Thymus (tissue), 11 donors: ENCODE results near the gene LYPD5. TPM values are rescaled to one million over a fixed set of nuclear protein-coding genes. Genes with fewer than 3 reads are reported as not detected.
A peak's percentile ranks its signal among the peaks of the same experiment; 100 is the strongest.
"Not testable (repeated sequence)": the region's sequence is repeated elsewhere in the genome, so short reads cannot be mapped to it uniquely, and the experiment has no call there.

ENCODE experiments used
- DNase-seq, 9 donors: peaks; one replicate each; pipeline ENCODE4 v3.0.0-alpha.2; 2013; ENCODE audit warnings: low spot score in 9 of 9, low read depth in 6 of 9, missing footprints in 1 of 9
- H3K27ac ChIP-seq, 2 donors: one replicate each; pipeline ENCODE4 v1.5.1; 2013; ENCODE audit warnings: control low read depth in 1 of 2, low read depth in 1 of 2, low read length in 1 of 2, mild to moderate bottlenecking in 1 of 2, moderate library complexity in 1 of 2
- H3K27me3 ChIP-seq, 2 donors: one replicate each; pipeline ENCODE4 v1.5.1; 2013; ENCODE audit warnings: low read length in 1 of 2; ENCODE audit not compliant: control insufficient read depth in 2 of 2, insufficient read depth in 1 of 2
- H3K36me3 ChIP-seq, 2 donors: one replicate each; pipeline ENCODE4 v1.5.1; 2013; ENCODE audit warnings: low read length in 1 of 2, mild to moderate bottlenecking in 1 of 2, moderate library complexity in 1 of 2; ENCODE audit not compliant: control insufficient read depth in 2 of 2, insufficient read depth in 2 of 2
- H3K4me1 ChIP-seq, 2 donors: one replicate each; pipeline ENCODE4 v1.5.1; 2013; ENCODE audit warnings: low read length in 2 of 2; ENCODE audit not compliant: control insufficient read depth in 2 of 2, insufficient read depth in 2 of 2
- H3K4me3 ChIP-seq, 2 donors: one replicate each; pipeline ENCODE4 v1.5.1; 2013; ENCODE audit warnings: low read length in 2 of 2, control low read depth in 1 of 2, mild to moderate bottlenecking in 1 of 2
- H3K9me3 ChIP-seq, 2 donors: one replicate each; pipeline ENCODE4 v1.5.1; 2013; ENCODE audit warnings: low read length in 1 of 2, mild to moderate bottlenecking in 1 of 2; ENCODE audit not compliant: control insufficient read depth in 2 of 2, insufficient read depth in 1 of 2
- WGBS: extraction: QIAGEN DNeasy Blood & Tissue Kit; methylation state at CpG from one replicate; pipeline ENCODE4 v1.1.7; 2013; 5-methylcytosine and 5-hydroxymethylcytosine counted together
- polyA plus RNA-seq: library from polyadenylated mRNA; stranded (reverse); fragments of 200-250 nt; gene quantifications from one replicate; pipeline ENCODE4 v1.2.3, GENCODE V29; 2013
- total RNA-seq: library from RNA; stranded (reverse); fragments of 120-200 nt; gene quantifications from one replicate; pipeline ENCODE4 v1.2.4, GENCODE V29; 2013
- donor health status: healthy.

LYPD5 gene
- total and polyA plus RNA-seq, 2 donors: 1.7 to 3.2 TPM

DNA sequence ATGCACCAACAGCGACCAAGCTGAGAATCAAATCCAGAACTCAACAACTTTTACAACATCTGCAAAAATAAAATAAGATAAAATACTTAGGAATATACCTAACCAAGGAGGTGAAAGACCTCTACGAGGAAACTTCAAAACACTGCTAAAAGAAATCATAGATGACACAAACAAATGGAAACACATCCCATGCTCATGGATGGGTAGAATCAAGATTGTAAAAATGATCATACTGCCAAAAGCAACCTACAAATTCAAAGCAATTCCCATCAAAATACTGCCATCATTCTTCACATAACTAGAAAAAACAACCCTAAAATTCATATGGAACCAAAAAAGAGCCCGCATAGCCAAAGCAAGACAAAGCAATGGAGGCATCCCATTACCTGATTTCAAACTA lies 21.6 kb upstream of the LYPD5 start:
- H3K4me1 ChIP-seq: peaks cover 7 to 16% of the 10 kb centered on the region in 2 donors
- not testable (repeated sequence) for H3K4me3 ChIP-seq, H3K9me3 ChIP-seq, H3K36me3 ChIP-seq, DNase-seq, H3K27ac ChIP-seq
- 87% methylated on average over 3 of the region's 3 CpGs for WGBS
- H3K27me3 ChIP-seq: peaks cover 12 to 23% of the 10 kb centered on the region in 2 donors

DNA sequence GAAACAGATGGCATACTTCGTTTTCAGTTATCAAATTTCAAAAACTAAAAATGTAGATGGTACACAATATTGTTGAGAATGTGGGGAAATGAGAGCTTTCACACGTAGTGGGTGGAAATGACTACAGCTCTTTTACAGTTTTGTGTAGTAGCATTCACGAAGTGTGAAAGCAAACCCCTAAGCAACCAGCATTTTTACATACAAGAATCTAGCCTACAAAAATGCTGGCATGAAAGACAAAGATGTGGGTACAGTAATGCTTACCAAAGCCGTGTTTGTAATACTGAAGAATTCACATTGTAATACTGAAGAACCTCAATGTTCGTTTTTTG lies 18.6 kb upstream of the LYPD5 start:
- Histone ChIP-seq H3K27me3 (peaks cover 12 to 23% of the 10 kb centered on the region in 2 donors), H3K36me3 (no peaks in the 10 kb centered on the region)
- no peak for DNase-seq

DNA sequence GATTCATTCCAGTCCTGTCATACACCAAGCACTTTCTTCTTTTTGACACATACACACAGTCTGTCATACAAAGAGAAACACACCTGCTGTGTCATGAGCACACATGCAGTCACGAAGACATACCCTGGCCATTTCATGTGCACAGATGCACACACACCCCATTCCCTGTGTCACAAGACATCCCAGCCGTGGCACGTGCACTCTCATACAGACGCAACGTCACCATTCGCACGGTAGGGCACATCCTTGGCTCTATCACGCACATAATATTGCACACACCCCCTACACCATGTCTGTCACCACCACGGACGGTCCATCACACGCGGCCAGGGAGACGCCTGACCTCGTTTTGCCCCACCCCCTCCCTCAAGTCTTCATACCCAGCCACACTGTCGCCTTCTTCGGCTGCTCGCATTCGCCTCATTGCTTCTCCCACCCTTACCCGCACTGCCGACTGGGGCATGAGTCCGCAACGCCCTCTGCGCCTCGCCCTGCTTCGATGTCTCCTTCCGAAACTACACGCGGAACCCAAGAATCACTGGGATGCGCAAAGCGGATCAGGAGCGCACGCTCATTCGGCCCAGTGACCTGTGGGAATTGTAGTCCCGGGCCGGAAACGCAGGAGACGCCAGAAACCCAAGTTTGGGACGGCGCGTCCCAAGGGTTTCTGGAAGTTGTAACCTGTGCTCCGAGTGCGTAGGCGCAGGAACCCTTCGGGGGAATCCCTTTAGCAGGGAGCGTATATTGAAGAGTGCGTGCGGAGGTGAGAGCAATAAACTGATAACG lies 18.0 kb upstream of the LYPD5 start:
- no peak for DNase-seq
- Histone ChIP-seq H3K27me3 (peaks cover 12 to 23% of the 10 kb centered on the region in 2 donors), H3K4me1 (peaks cover 0 to 7% of the 10 kb centered on the region in 2 donors), H3K9me3 (peaks cover 0 to 5% of the 10 kb centered on the region in 2 donors), H3K36me3 (no peaks in the 10 kb centered on the region), H3K27ac (no peak overlapping the region), H3K4me3 (peak overlapping the region; percentile 8 to 29)
- WGBS: 22% methylated on average over 48 of the region's 48 CpGs

More for the DNA sequence above, 18.6 kb upstream of the LYPD5 start:
- Histone ChIP-seq H3K27ac (no peak overlapping the region), H3K4me1 (peaks cover 0 to 7% of the 10 kb centered on the region in 2 donors), H3K9me3 (peaks cover 0 to 5% of the 10 kb centered on the region in 2 donors), H3K4me3 (peak overlapping the region; percentile 8 to 29)
- 35% methylated on average over 5 of the region's 5 CpGs for WGBS

DNA sequence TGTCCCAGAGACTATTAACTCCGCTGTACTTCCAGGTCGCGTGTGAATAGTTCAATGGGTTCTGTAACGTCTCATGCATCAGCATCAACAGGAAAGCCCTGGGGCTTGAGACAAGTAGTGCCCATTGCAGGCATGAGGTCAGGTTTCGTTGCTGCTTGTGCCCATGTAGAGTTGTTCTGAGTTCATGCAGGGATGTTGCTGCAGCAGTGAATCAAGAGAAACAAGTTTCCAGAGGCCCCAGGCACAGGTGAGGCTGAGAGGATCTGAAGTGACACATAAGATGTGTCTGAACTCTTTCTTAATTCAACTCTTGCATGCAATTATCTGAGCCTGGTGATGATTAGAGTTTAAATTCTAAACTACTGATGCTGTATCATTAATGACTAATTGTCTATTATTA lies 16.3 kb upstream of the LYPD5 start:
- WGBS: 89% methylated on average over 5 of the region's 5 CpGs
- no peak for DNase-seq
- H3K4me3 ChIP-seq: no peak overlapping the region
- peaks cover 12 to 23% of the 10 kb centered on the region in 2 donors for H3K27me3 ChIP-seq
- H3K9me3 ChIP-seq: peaks cover 0 to 5% of the 10 kb centered on the region in 2 donors
- peaks cover 0 to 7% of the 10 kb centered on the region in 2 donors for H3K4me1 ChIP-seq
- H3K27ac ChIP-seq: no peak overlapping the region
- H3K36me3 ChIP-seq: no peaks in the 10 kb centered on the region

- not testable (repeated sequence) for H3K27ac ChIP-seq, H3K4me1 ChIP-seq, H3K9me3 ChIP-seq, H3K36me3 ChIP-seq, H3K4me3 ChIP-seq, DNase-seq
- peaks cover 12 to 23% of the 10 kb centered on the region in 2 donors for H3K27me3 ChIP-seq
- 79% methylated on average over 1 of the region's 1 CpG for WGBS
Observed at GRCh38 chr19:43817454-43817853, 15.2 kb upstream of the LYPD5 start.

- WGBS: 93% methylated on average over 5 of the region's 5 CpGs
- H3K9me3 ChIP-seq: no peaks in the 10 kb centered on the region
Observed at GRCh38 chr19:43814663-43815352, 12.6 kb upstream of the LYPD5 start.

DNA sequence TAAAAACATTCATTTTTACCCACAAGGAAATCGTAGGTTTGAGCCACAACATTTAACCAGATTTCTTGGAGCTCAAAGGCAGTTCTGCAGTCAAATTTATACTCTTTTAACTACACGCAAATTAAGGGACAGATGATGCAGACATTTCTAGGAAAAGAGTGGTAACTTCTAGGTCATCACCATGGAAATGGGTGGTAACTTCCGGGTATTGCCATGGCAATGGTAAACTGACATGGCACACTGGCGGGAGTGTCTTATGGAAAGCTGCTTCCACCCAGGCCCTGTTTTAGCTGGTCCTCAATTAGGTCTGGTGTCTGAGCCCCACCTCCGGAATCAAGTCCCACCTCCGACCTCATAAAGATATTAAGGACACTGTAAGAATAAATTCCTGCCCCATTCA lies 10.4 kb upstream of the LYPD5 start:
- no peak for DNase-seq
- 89% methylated on average over 6 of the region's 6 CpGs for WGBS

More at GRCh38 chr19:43814663-43815352, 12.6 kb upstream of the LYPD5 start:
- H3K27me3 ChIP-seq: peaks cover 0 to 6% of the 10 kb centered on the region in 2 donors
- H3K4me1 ChIP-seq: no peaks in the 10 kb centered on the region
- H3K27ac ChIP-seq: no peak overlapping the region
- H3K4me3 ChIP-seq: no peak overlapping the region
- no peaks in the 10 kb centered on the region for H3K36me3 ChIP-seq
- DNase-seq: no peak

GRCh38 chr19:43812259-43812658 lies 10.0 kb upstream of the LYPD5 start:
- WGBS: 90% methylated on average over 1 of the region's 1 CpG
- H3K27me3 ChIP-seq: no peaks in the 10 kb centered on the region
- H3K4me3 ChIP-seq: no peak overlapping the region
- no peaks in the 10 kb centered on the region for H3K4me1 ChIP-seq
- no peaks in the 10 kb centered on the region for H3K9me3 ChIP-seq
- DNase-seq: no peak
- H3K27ac ChIP-seq: no peak overlapping the region
- H3K36me3 ChIP-seq: no peaks in the 10 kb centered on the region

More for the DNA sequence above, 10.4 kb upstream of the LYPD5 start:
- H3K4me3 ChIP-seq: no peak overlapping the region
- no peaks in the 10 kb centered on the region for H3K4me1 ChIP-seq
- no peak overlapping the region for H3K27ac ChIP-seq
- no peaks in the 10 kb centered on the region for H3K9me3 ChIP-seq
- no peaks in the 10 kb centered on the region for H3K27me3 ChIP-seq
- no peaks in the 10 kb centered on the region for H3K36me3 ChIP-seq

DNA sequence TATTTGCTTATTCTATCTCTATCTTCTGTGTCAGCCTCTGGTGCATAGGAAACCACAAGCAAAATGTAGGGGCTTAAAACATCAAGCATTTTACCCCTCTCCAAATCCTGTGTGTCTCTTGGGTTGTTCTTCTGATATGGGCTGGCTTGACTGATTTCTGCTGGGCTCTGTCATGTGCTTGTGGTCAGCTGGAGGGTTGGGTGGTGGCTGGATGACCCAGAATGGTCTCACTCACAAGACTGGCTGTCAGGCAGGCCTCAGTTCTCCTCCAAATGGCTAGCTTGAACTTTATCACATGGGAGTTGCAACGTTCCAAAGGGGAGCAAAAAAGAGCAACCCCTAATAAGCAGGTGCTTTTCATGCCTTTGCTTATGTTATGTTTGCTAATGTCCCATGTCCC lies 9.6 kb upstream of the LYPD5 start:
- WGBS: 63% methylated on average over 1 of the region's 1 CpG
- Histone ChIP-seq H3K4me3 (no peak overlapping the region), H3K27me3 (no peaks in the 10 kb centered on the region), H3K4me1 (no peaks in the 10 kb centered on the region), H3K9me3 (no peaks in the 10 kb centered on the region), H3K27ac (no peak overlapping the region), H3K36me3 (no peaks in the 10 kb centered on the region)
- no peak for DNase-seq
